ENCODE results near the gene SNED1.

Gene SNED1

DNA sequence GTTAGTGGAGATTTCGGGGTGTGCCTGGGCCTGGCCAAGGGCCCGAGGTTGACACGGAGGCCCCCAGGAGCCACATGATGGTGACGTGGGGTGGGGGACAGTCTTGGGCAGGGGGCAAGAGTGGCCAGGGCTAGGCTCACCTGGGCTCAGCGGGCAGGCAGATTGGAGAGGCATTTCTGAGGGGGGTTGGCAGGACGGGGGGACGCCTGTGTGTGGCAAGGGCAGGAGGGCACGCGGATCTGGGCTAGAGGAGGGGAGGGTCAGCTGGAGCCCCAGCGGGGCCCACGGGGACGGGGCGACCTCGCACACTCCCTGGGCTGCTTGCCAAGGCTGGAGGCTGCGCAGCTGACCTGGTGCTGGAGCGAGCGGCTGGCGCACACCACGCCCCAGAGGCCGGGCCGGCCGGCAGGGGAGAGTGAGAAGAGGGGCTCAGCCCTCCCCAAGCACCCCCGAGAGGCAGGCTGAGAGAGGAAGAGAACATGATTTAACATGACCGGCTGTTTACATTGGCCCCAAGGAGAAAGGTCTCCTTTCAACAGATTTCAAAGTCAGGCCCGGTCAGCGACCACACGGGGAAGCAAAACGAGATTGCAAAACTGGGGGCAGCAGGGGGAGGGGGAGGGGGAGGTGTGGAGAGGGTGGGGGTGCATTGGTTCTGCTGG lies 38.0 kb upstream of the SNED1 start:
- no peak for DNase-seq (ENCODE audit: low read depth in 2 of 2)

DNA sequence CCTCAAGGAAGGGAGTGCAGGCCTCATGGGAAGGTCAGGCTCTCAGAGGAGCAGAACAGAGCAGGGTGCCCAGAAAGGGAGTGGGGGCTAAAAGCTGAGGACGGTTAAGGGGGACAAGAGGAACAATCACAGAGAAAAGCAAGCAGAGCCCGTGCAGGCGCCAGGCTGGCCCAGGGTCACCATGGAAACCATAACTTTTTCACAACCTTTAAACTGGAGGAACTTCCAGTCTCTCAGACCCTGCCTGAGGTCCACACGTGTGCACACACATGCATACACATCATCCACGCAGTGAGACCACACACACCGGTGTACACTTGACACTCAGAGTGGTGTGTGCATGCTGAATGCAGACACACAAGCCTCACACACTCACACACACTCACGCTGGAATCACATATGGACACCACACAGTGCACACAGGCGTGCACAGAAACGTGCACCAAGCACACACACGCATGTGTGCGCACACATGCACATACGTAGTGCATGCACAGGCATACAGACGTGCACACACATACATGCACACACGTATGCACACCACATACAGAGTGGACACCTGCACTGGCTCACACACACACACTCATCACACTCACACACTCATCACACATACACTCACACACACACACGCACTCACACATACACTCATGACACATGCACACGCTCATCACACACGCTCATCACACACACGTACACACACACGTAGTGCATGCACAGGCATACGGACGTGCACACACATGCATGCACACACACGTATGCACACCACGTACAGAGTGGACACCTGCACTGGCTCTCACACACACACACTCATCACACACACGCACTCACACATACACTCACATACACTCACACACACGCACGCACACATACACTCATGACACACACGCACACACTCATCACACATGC lies 37.2 kb upstream of the SNED1 start:
- DNase-seq (ENCODE audit: low read depth in 2 of 2): no peak

DNA sequence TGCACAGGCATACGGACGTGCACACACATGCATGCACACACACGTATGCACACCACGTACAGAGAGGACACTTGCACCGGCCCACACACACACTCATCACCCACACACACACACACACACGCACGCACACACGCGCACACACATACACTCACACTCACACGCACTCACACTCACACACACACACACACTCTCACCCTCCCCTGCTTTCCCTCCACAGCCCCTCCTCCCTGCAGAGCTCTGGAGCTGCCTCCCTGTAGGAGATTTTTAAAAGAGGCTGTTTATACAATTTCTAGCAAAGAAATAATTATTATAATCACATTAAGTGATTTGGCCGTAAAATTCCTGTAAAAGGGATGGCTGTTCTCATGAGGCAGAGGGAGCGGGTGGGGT lies 36.5 kb upstream of the SNED1 start:
- DNase-seq (ENCODE audit: low read depth in 2 of 2): no peak

DNA sequence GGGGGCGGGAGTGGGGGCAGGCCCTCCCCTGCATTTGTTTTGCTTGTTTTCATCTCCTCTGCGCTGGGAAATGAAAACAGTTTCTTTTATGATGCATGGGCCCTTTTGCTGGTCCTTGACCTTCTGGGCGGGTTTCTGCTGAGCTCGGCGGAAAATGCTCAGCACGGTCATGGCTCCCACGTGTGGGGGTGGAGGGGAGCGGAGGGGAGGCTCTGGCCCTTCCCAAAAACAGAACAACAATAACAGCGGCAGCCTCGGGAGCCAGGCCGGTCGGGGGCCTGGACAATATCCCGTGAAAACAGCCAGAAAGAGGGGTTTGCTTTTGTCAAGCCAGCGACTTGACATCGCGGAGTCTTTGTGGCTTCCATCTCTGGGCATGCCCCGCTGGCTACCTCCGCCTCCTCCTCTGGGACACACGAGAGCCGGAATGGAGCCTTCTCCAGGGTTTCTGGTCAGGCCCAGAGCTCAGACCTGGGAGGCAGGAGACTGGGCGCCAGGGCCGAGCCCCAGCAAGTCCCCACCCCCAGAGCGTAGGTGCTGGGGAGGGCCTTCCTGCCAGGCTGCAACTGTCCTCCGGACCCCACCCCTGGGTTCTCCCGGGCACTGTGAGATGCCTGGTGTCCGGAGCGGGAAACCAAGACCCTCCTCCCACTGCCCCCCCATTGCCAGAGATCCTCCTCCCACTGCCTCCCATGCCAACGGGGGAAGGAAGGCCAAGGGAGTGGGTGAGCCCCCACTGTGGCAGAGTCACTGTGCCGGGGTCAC lies 35.9 kb upstream of the SNED1 start:
- no peak for DNase-seq (ENCODE audit: low read depth in 2 of 2)

DNA sequence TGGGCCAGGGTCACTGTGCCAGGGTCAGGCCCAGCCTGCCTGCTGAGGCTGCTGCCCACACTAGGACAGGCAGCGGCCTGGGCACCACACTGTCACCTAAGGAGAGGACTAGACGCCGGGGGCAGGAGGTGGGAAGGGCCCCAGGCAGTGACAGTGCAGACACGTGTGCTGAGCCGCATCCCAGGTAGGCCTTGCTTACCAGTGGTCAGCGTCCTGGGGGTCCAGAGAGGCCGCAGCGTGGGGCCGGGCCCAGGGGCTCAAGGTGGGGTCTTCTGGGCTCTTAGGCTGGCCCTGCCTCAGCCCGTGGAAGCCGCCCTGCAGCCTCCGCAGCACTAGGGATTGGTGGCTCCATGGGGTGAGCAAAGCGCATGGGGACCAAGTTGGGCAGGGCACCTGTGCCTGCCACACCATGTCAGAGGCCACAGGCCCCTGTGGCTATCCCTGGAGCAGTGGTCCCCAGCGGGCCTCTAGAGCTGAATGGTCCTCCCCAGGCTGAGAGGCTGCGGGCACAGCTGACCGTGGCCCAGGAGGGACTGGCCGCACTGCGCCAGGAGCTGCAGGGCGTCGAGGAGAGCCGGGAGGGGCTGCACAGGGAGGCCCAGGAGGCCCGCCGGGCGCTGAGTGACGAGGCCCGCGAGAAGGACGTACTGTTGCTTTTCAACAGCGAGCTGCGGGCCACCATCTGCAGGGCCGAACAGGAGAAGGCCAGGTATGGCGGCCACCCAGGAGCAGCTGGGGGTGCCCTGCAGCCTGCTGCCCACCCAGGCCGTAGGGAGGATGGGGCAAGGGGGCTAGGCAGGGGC lies 35.2 kb upstream of the SNED1 start:
- no peak for DNase-seq (ENCODE audit: low read depth in 2 of 2)

DNA sequence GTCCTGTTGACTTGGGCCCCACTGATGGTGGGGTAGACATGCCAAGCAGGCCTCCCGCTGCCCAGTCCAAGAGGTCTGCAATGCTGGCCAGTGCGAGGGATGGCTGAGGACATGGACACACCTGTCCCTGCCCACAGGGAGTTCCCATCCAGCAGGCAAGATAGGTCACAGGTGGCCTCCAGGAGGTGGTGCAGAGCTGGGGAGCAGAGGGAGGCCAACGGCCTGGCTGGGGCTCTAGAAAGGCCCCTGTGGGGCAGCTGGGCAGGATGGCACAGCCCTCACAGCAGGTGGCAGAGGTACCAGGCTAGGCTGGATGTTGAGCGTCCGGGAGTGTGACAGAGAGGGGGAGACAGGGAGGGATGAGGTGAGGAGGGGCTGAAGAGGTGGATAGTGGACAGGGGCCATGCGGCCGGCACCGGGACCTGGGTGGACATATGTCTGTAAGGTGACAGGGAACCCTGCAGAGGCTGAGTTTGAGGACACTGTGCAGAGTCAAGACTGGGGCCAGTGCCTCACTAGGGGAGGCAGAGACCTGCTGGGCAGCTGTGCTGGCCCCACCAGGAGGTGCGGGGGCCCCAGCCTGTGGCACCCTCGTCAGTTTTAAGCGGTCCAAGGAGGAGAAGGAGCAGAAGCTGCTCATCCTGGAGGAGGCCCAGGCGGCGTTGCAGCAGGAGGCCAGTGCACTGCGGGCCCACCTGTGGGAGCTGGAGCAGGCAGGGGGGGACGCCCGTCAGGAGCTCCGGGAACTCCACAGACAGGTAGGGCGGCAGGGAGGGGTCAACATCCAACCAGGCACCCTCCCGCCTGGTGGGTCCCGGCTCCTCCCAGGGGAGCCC lies 34.3 kb upstream of the SNED1 start:
- no peak for DNase-seq (ENCODE audit: low read depth in 2 of 2)

DNA sequence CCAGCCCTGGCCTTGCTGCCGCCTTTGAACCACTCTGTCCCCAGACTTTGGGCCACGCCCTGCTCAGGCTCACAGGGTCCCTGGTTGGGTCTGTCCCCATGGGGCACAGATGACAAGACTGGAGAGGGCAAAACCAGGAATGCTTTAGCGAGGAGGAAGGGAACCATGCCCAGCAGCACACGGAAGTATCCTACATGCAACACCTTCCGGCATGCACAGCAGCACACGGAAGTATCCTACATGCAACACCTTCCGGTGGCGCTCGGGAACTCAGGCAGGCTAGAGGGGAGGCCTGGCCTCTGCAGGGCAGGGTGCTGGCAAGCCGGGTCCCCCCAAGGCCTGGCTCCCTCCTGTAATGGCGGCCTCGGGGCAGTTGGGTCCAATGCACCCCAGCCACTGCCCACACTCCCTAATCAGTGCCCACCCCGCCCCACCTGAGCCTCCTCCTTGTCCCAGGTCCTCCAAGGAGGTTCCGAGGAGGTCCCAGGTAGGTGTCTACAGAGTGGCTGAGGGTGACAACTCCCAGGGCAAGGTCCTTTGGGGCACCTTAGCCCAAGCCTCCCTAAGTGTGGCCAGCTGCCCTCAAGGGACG lies 33.6 kb upstream of the SNED1 start:
- DNase-seq (ENCODE audit: low read depth in 2 of 2): no peak

DNA sequence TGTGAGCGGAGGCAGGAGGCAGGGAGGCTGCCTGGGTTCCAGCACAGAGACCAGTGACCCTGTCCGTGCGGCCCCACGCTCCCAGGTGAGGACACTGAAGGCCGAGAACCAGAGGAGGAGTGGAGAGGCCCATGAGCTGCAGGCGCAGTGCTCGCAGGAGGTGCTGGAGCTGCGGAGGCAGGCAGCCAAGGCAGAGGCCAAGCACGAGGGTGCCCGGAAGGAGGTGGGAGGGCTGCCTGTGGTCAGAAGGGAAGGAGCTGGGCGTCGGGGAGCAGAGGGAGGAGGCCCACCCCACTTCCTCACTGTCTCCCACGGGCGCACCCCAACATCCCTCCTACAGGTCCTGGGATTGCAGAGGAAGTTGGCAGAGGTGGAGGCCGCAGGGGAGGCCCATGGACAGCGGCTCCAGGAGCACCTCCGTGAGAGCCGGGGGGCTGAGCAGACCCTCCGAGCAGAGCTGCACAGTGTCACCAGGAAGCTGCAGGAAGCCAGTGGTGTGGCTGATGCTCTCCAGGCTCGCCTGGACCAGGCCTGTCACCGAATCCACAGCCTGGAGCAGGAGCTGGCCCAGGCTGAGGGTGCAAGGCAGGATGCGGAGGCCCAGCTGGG lies 33.0 kb upstream of the SNED1 start:
- no peak for DNase-seq (ENCODE audit: low read depth in 2 of 2)

DNA sequence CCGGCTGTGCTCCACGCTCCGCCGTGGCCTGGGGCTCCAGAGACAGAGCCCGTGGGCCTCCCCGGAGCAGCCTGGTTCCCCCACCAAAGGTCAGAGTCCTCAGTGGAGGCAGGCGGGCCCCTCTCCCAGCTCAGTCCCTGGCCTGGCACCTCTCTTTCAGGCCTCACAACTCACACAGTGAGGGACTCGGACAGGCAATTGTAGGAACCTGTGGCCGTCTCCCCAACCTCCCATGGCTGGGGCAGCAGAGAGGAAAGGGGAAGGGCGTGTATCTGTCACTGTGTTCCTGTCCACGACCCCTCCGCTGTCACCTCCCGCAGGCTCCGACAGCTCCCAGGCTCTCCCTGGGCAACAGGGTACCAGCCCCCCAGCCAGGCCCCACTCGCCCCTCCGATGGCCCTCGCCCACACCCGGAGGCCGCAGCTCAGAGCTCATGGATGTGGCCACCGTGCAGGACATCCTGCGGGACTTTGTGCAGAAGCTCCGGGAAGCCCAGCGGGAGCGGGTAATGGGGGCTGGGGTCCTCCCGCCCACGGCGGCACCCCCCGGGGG lies 32.4 kb upstream of the SNED1 start:
- DNase-seq (ENCODE audit: low read depth in 2 of 2): no peak

DNA sequence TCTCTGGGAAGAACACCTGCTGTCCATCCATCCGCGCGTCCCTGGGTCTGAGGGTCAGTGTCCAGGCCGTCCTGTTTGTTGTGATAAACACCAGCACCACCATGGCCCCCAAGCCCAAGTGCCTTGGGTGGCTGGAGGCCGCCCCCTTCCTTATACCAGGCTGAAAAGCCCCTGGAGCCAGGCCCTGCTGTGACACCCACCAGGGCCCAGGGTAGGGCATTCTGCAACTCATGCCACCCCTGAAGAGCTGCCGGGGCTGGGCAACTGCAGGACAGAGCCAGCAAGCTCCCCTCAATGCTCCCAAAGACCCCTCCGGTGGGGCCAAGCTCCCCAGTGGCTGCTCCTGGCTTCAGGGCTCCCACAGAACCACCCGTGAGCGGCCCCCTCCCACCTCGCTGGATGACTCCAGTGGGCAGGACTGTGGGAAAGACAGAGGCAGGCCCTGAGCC lies 31.9 kb upstream of the SNED1 start:
- no peak for DNase-seq (ENCODE audit: low read depth in 2 of 2)

DNA sequence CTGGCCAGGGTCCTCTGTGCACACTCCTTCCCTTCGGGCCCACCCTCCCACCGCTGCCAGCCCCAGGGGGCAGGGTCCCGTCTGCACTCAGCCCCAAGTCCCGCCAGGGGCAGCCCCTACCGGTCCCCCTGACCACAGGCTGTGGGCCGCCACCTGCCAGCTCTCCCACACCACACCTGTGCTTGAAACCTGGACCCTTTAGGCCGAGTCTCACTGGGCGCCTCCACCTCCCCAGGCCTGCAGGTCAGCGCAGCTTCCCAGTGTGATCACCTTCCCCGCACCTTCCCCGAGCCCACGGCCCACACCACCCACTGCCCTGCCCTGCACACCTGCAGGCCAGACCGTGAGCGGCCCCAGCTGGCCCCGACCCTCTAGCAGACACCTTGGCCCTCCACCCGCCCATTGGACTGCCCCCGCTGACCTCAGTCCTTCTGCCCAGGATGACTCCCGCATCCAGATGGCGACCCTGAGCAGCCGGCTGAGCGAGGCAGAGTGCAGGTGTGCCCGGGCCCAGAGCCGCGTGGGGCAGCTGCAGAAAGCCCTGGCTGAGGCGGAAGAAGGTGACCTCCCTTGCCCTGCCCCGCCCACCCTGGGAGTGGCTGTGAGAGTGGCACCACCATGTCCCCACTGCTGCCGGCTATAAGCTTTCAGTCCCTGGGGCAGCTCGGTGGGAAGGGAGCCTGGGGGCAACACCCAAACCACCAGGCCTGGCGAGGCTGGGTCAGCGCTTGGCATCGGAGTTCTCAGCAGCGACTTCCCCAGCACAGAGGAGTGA lies 31.3 kb upstream of the SNED1 start:
- no peak for DNase-seq (ENCODE audit: low read depth in 2 of 2)

DNA sequence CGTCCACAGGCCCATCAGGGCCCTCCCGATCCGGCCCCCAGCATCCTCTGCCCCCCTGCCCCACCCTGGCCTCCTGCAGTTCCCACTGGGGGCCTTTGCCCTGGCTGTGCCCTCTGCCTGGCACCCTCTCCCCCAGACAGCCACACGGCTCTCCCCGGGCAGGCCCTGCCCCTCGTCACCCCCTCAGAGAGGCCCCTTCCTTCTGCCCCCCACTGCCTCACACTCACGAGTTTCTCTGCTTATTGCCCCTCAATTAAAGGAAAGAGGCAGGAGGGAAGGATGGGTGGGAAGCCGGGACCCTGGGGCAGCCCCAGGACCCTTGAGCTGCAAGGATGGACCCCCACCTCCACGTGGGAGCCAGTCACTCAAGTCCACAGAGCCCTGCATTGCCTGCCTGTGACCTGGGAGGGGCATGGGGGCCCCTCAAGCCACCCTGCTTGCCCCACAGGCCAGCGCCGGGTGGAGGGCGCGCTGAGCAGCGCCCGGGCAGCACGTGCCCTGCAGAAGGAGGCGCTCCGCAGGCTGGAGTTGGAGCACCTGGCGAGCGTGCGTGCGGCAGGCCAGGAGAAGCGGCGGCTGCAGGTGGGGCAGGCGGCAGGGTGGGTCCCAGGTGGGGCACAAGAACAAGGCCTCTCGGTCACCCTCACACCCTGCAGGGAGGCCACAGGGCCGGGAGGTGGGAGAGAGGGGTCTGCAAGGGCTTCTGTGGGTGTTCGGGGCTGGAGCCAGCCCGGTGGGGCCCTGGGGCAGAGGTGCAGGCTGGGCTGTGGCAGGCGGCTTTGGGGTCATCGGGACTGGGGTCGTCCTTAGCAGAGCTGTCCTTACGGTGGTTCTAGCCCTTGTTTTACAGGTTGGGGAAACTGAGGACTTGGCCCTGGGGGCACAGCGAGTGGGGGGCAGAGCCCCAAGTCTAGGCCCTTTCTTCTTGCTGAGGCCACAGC lies 30.5 kb upstream of the SNED1 start:
- DNase-seq (ENCODE audit: low read depth in 2 of 2): no peak

DNA sequence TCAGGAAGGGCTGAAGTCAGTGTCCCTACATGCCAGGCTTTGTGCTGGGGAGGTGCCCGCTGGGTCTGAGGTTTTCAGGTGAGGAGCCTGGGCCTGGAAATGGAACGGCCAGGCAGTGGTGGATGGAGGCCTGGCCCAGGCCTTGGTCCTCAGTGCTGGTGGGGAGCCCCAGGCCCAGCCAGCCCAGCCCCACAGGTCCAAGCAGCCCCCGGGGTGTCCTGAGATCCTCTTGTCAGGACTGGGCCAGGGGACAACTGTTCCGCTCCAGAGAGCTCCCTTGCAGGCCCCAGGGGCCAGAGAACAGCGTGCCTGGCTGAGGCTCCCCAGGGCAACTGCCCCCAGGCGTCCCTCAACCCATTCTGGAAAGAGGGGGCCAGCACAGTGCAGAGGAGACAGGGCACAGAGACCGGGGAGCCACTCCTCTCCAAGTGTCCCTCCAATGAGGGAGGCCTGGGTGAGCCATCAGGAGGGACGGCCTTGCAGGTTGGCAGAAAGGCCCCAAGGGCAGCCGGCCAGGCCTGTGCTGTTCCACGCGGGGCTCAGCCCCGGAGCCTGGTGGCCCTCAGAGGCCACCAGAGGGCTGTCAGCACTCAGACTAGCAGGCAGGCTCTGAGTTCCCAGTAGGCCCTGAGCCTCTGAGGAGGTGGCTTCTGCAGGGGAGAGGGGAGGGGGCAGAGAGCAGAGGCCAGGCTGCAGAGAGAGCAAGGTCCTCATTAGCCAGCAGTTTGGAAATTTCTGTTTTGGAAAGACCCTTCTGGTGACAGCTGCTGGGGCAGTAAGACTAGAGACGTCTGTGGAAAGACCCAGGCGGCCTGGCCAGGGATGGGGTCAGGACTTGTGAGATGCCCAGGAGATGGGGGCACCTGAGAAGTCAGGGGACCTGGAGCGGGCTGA lies 29.4 kb upstream of the SNED1 start:
- DNase-seq (ENCODE audit: low read depth in 2 of 2): no peak

DNA sequence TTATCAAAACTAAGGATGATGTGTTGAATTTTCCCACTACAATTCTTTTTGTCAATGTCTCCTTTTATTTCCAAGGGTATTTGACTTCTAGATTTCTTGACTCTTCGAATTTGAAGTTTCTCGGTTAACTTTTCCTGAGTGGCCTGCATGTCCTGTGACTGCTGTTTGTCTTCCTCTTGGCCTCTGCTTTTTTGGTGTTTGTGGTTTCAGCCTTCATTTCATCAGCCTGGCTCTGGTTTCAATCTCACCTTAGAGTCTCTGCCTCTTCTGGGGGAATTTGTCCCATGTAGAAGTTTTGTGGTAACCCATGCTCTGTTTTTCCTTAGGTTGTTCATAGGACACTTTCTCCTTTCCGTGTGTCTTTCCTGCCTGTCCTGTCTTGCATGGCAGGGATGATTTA lies 28.3 kb upstream of the SNED1 start:
- no peak for DNase-seq (ENCODE audit: low read depth in 2 of 2)

DNA sequence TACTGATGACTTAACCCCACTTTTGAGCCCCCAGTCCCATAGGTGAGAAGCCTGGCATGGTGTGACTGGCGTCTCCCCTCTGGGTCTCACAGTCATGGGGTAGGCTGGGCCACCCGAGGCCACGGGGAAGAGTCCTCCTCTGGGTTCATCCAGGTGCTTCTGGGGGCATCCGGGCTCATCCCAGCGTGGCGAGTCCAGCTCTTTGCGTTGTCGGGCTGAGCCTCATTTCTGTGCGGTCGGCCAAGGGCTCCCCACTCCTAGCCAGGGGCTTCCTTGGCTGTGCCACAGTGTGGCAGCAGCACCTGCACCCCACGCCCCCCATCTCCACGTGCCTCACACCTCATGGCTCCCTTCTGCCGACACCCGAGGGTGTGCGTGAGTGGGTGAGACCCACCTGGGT lies 27.6 kb upstream of the SNED1 start:
- no peak for DNase-seq (ENCODE audit: low read depth in 2 of 2)

DNA sequence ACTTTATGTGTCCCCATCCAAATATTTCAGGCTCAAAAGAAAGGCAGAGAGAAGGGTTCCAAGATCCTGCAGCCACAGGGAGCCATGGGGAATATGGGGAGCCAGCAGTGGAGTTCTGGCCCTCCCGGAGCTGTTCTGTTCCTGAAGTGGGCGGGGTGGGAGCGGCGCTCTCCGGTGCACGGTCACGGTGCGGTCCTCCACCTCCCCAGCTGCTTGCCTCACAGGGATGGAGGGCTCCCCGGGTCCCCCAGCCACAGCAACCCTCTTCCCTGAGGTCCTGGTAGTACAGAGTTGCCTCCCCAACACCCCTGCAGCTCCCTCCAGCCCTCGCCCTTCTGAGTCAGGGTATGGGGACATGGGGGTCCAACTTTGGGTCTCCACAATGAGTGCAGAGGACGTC lies 26.2 kb upstream of the SNED1 start:
- DNase-seq (ENCODE audit: low read depth in 2 of 2): no peak
